Inflammatory macrophage treated with lipopolysaccharide for 1 hour (primary cell): Measurements from ENCODE around the gene RBP4.

Experiments used
- DNase-seq, 2 donors: peaks; one replicate each; pipeline ENCODE4 v3.0.0-alpha.2; 2020 to 2022

The RBP4 gene

GRCh38 chr10:93601146-93601773 lies at the start of gene RBP4:
Gene RBP4, minus strand, starts transcription at chr10:93601235. Its CDS starts 207 bp downstream, at chr10:93601028.
- no peak for DNase-seq

- DNase-seq, result no peak
These were observed 38.8 kb upstream of the RBP4 start for GRCh38 chr10:93639791-93640190.

- DNase-seq, result peak in 1 of 2 donors; percentile 2
These were observed 29.9 kb upstream of the RBP4 start for GRCh38 chr10:93630625-93631557.

- no peak for DNase-seq
These were observed 28.7 kb upstream of the RBP4 start for GRCh38 chr10:93629647-93630305.

- DNase-seq, result no peak
These were observed 27.8 kb upstream of the RBP4 start for GRCh38 chr10:93628858-93629257.

GRCh38 chr10:93622942-93623341 lies 21.9 kb upstream of the RBP4 start:
- DNase-seq, result no peak

GRCh38 chr10:93620925-93621324 lies 19.9 kb upstream of the RBP4 start:
- no peak for DNase-seq

GRCh38 chr10:93615576-93616235 lies 14.7 kb upstream of the RBP4 start:
- peak; percentile 37 to 40 for DNase-seq

- no peak for DNase-seq
These were observed 13.2 kb upstream of the RBP4 start for GRCh38 chr10:93614101-93614825.

GRCh38 chr10:93613126-93613525 lies 12.1 kb upstream of the RBP4 start:
- peak; percentile 11 to 50 for DNase-seq

GRCh38 chr10:93612311-93612710 lies 11.3 kb upstream of the RBP4 start, which contains the start of gene PDE6C:
Gene PDE6C, plus strand, starts transcription at chr10:93612537. Its CDS starts 189 bp downstream, at chr10:93612726.
- DNase-seq, result no peak

GRCh38 chr10:93608421-93608820 lies 7.4 kb upstream of the RBP4 start:
- DNase-seq, result no peak

GRCh38 chr10:93604146-93604545 lies 3.1 kb upstream of the RBP4 start:
- no peak for DNase-seq

- no peak for DNase-seq
These were observed 2.0 kb upstream of the RBP4 start for GRCh38 chr10:93603023-93603422.

- DNase-seq, result no peak
These were observed 733 bp upstream of the RBP4 start for GRCh38 chr10:93601774-93602162.

GRCh38 chr10:93600446-93601145 lies 439 bp downstream of the RBP4 start:
- no peak for DNase-seq

- DNase-seq, result no peak
These were observed 1.3 kb downstream of the RBP4 start for GRCh38 chr10:93599778-93600177.

- DNase-seq, result no peak
These were observed 1.7 kb downstream of the RBP4 start for GRCh38 chr10:93599335-93599734.

- peak in 1 of 2 donors; percentile 34 for DNase-seq
These were observed 2.9 kb downstream of the RBP4 start for GRCh38 chr10:93598157-93598556.

GRCh38 chr10:93597075-93597599 lies 3.9 kb downstream of the RBP4 start:
- no peak for DNase-seq

- DNase-seq, result no peak
These were observed 4.5 kb downstream of the RBP4 start for GRCh38 chr10:93596539-93596938.
